HG02973 (cell line): Measurements from ENCODE around the gene MYO3B.
A peak's percentile ranks its signal among the peaks of the same experiment; 100 is the strongest.
"Not testable (repeated sequence)": the region's sequence is repeated elsewhere in the genome, so short reads cannot be mapped to it uniquely, and the experiment has no call there.

ENCODE experiments used
- ATAC-seq: cut with Tn5 transposase; IDR thresholded peaks from one replicate; pipeline ENCODE4 v1.9.1; 2021; ENCODE audit warnings: moderate library complexity; ENCODE audit not compliant: unreplicated experiment

The MYO3B gene

DNA sequence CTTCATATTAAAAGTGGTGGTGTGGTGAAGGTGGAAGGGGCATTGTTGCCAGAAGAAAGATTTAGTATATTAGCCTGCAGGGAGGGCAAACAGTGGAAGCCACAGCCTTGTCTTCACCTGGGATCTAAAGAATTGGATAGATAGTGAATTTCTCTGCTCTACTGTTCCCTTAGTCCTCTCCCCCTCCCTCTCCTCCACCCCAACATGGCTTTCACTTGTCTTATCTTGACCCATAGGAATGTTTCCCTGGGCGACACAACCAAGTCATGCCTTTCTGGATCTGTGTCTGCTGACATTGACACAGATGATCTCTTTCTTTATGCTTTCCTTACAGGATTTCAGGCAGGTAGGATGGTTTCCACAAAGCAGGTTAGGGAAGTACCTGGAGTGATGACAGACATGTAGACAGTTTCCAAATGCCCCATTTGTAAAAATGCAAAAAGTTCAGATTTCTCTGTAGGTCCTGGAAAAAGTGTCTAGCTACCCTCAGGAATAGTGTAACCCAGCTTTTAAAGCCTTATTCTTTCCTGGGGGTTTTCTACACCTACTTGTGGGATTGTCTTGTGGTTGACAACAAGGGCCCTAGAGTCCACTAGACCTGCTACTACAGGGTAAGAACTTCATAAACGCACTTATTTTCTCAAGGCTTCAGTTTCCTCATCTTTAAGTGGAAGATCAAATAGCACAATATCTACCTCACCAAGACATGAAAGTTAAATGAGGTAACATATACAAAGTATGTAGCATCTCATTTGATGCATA lies 353.0 kb downstream of the MYO3B start:
- no peak for ATAC-seq

DNA sequence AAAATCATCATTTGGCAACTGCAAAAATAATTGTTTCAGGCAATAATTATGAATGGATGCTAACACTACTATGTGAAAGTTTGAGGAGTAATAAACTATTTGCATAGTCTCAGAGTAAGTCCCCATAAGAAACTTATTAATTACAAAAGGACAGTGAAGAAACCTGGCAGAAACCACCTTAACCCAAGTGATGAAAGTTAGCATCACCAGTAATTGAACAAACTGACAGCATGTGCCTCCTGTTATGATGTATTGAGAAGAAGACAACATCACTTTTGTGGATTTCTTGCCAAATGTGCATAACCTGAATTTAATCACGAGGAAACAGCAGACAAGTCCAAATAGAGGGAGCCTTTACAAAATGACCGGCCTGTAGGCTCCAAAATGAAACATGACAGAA lies 353.9 kb downstream of the MYO3B start:
- ATAC-seq: no peak

DNA sequence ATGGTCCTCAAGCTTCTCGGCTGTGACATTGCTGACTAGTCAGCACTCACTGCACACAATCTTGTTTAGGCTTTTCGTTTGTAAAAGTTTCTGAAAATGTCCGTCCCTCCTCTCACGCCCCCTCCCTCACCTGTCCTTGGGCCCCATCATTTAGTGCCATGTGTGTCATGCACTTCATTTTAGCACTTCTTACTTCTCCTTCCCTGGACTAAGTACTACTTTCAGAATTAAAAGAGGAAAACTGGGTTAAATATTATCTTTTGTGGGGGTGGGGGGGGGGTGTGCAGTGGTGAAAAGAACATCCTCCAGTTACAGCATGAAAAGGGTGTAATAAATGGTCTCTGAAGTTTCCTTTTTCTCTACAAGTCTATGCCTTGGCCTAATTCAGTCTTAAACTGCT lies 355.2 kb downstream of the MYO3B start:
- peak; percentile 44 for ATAC-seq

DNA sequence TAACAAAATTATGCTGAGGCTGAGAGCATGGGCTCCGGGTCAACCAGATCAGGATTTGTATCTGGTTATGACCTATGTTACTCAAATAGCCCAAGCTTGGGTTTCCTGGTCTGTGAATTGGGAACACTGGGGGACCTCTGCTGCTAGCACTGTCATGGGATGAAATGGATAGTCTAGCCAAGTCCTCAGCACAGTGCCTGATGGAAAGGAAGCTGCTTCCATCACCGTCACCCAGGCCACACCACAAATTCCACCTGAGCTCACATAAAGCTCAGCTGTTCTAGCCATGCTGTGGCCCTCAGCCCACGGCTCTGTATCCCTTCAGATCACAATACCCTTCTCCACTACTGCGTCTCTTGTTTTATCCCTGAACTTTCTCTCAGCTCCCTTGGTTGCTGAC lies 357.6 kb downstream of the MYO3B start:
- ATAC-seq: no peak

DNA sequence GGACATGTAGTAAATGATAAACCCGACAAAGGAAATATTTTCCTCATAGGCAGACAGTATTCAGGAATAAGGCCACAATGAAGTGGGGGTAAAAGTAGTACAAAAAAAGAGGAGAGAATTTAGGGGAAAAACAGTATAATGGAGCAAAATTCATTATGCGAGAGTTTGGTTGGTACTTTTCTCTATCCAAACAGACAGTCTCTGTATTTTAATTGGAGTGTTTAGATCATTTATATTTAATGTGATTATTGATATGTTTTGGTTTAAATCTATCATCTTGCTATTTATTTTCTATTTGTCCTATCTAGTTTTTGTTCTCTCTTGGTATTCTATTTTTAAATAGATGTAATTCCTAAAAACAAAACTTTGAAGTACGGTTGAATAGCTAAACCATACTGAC lies 366.9 kb downstream of the MYO3B start:
- ATAC-seq: no peak

DNA sequence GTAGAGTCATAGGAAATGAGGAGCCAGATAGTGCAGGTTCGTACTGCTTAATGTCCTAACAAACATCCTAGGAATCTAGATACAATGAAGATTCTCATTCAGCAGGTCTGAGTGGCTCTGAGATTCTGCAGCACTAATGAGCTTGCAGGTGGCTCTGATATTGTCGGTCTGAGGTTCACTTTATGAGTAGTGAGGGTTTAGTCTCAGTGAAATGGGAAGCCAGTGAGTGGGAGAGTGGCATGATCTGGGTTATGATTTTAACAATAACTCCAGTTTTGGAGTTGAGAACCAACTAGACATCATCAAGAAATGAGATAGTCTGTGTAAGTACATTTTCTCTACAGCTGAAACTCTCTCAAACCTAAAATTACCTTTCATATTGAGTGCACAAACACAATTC lies 370.4 kb downstream of the MYO3B start:
- ATAC-seq: no peak

DNA sequence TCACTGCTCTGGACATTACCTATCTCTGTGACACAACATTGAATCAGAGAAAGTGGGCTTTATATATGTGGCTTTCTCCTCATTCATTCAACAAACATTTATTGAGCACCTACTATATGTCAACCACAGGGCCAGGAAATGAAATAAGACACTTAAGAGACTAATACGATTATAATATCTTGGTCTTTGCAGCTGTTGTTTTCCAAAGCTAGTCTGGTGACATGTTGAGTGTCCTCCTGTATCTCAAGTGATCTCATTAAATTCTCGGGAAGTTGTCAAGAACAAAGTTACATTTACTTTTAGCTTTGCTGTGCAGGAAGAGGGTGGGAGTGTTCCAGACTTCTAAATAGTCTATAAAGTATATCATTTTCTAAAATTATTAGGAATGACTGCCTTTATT lies 372.6 kb downstream of the MYO3B start:
- ATAC-seq: no peak

DNA sequence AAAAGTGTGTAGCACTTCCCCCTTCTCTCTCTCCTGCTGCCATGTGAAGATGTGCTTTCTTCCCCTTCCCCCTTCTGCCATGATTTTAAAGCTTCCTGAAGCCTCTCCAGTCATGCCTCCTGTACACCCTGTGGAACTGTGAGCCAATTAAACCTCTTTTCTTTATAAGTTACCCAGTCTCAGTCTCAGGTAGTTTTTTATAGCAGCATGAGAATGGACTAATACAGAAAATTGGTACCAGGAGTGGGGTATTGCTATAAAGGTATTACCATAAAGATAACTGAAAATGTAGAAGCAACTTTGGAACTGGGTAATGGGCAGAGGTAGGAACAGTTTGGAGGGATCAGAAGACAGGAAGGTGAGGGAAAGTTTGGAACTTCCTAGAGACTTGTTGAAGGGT lies 374.0 kb downstream of the MYO3B start:
- not testable (repeated sequence) for ATAC-seq

DNA sequence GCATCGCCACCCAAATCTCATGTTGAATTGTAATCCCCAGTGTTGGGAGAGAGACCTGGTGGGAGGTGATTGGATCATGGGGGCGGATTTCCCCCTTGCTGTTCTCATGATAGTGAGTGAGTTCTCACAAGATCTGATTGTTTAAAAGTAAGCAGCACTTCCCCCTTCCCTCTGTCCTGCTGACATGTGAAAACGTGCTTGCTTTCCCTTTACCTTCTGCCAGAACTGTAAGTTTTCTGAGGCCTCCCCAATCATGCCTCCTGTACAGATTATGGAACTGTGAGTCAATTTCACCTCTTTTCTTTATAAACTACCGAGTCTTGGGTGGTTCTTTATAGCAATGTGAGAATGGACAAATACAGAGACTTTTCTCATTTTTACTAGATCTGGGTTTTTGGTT lies 375.8 kb downstream of the MYO3B start:
- no peak for ATAC-seq

DNA sequence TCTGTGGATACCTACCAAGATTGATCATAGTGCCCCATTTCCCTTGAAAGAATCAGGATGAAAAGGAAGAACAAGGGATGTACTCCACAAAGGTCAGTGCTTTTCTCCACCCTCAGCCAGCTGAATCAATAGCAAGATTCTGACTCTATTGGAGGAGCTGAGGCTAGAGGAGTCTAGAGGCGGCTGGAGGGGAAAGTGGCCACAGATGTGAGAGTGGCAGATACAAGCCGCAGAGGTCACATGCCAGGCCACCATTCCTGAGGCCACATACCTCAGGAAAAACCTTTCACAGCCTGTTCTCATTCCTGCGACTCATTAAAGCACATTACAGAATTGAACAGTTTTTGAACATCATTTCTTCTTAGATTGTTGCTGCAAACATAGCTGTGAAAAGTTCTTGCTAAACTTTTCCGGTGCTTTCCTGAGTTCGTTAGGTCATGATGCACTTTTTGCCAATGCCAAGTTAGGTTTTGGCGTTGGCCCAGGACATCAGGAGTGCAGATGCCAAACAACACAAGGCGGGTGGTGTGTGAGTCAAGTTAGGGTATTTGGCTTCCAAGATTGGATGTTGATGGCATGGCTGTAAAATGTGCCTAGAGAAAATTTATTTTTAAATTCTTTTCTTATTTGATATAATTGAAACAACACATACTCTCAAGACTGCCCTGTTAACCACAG lies 376.5 kb downstream of the MYO3B start:
- no peak for ATAC-seq

DNA sequence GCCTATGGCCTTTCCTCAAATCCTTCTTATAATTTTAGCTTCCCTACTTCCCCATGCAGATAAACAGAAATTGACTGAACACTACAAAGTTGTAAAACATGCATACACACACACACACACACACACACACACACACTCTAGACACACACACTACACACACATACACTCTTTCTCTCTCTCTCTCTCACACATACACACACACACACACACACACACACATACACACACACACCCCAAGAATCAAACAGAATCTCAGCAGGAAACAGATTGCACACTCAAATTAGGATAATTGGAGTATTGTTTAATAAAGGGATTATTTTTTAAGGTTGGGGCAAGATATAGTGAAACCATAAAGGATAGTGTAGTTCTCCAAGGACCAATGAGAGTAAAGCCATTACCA lies 385.0 kb downstream of the MYO3B start:
- no peak for ATAC-seq

DNA sequence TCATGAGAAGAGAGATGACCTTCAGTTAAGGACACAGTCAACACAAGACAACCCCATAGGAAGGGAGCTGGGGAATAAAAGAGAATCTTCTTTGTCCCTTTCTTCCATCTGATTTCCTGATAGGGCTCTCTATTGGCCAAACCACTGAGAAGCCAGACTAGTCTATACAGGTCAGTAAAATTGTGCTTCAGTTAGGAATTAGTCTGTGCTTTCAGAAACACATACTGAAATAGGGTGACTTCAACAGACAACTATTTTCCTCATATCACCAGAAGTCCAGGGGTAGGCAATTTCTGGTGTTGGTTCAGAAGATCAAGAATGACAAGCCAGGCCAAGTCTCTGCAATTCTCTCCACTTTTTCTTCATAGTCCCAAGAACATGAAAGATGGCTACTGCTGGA lies 385.5 kb downstream of the MYO3B start:
- no peak for ATAC-seq

DNA sequence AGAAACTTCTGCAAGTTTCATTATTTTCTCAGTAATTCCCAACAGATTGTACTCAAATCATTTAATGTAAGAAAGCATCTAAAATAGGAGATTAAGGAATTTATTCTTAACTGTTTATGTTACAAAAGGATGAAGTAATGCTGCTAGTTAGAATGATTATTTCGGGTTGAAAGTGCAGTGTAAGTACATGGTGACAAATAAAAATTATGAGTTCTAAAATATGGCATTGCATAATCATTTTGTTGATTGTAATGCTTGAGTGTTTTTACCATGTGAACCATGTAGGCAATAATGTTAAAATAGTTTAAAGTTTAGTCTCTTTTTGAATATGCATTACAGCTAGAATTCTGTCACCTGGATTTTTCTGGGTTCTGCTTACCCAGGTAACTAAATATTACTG lies 388.2 kb downstream of the MYO3B start:
- no peak for ATAC-seq

DNA sequence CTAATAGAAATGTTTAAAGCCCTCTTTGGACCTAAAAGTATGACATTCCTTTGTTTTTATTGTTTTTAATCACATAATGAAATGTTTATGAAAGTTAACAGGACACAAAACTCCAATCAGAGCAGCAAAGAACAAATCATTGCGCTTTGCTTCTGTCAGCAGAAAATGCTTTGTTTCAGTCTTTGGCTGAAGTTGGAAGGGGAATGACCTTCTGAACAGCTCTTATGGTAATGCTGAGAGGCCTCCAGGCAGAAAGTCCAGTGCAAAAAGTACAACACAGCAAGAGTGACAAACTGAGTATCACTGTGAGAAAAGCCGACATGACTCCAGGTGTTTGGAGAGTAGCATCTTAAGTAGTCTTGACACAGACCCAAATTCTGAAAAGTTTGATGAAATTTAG lies 389.5 kb downstream of the MYO3B start:
- no peak for ATAC-seq

DNA sequence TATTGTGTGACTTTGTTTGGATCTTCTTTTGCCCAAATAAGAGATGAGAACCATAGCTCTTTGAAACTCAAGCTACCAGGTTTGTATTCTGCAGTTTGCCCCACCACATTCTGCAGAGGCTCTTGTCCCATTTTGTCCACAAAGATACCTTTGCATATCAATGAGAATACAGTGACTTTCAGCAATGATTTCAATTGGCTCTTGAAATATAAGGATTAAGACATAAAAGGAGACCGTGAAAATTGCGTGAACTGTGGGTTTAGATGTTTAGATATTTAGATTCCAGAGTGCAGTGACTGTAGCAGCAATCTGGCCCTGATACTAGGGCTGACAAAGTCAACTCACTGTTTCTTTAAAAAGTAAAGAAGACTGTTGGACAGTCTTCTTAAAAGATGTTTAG lies 390.6 kb downstream of the MYO3B start:
- no peak for ATAC-seq

DNA sequence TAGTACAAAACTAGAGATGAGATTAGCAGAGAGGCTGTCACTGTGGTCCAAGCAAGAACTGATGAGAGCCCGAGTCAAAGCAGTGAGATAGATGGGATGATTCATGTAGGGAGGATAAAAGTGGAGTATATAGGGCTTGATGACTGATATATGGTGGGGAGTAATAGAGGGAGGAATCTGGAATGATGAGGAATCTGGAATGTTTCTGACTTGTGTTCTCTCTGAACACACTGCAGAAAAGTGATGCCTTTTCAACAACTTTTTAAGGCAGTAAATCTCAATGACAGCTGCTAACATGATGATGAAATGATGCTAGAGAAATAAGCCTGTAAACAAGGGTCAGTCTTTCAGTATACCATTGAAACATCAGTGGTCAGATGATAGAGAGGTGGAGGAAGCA lies 393.7 kb downstream of the MYO3B start:
- ATAC-seq: no peak

DNA sequence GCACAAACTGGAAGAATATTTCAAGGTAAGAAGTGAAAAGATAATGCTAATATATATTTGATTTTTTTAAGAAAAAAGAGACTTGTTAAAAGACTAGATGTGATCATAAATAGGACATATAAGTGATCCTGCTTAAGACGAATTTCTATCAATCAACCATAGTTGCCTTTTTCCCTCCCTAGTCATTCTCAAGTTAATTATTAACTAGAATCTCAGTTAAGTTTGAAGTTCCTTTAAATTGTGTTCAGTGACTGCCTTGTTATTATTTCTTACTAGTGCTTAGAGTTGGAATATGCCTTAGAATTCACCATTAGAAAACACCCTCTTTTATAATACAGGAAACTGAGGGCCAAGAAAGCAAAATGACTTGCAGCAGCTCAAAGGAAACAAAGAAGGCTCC lies 395.7 kb downstream of the MYO3B start:
- ATAC-seq: no peak

DNA sequence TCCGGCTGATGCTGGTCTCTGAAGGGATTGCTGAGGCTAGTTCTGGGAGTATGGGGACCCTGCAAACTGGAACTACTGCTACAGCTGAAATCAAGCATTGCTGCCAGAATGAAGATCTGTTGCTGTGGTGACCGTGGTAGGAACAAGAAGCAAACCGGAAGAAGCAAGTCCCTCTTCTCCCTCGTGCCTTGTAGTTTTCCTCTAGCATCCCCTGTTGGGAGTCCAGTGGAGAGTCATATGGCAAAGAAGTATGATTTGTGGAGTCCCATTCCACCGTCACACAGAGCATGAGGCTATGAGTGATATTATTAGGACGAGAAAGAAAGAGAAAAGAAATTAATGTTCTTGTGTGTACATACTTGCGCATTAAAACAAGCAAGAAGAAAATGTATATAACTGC lies 398.3 kb downstream of the MYO3B start:
- ATAC-seq: no peak

DNA sequence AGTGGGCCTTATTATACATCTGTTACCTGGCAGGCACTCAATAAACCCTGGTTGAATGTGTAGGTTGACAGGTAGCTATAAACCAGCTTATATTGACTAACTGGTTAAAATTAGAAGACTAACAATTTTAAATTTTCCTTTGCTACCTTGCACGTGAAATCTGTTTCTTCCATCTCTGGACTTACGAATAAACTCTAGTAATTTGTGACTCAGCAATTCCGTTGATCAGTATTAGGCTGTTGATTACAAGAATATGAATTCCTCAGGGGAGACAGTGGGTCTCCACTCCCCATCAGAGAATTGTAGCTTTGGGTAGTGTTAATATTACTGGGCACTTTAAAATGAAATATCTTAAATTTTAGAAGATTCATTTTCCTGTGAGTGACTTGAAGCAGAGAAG lies 399.4 kb downstream of the MYO3B start:
- no peak for ATAC-seq

DNA sequence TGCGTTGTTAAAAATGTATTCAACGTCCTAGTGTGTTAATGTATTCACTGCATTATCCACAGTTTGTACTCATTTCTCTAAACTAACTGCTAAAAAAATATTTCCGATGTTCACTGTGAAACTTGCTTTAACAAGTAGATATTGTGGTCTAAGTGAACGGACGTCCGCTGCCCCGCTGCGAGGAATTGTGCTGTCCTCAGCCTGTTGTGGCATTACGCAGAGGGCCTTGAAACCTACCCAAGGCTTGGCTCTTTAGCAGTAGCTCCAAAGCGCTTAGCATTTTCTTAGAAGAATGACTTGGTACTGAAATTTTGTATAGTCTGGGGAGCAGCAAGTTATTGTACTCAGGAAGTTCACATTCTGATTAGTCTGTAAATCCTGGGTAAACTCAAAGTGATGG lies 400.7 kb downstream of the MYO3B start:
- no peak for ATAC-seq

DNA sequence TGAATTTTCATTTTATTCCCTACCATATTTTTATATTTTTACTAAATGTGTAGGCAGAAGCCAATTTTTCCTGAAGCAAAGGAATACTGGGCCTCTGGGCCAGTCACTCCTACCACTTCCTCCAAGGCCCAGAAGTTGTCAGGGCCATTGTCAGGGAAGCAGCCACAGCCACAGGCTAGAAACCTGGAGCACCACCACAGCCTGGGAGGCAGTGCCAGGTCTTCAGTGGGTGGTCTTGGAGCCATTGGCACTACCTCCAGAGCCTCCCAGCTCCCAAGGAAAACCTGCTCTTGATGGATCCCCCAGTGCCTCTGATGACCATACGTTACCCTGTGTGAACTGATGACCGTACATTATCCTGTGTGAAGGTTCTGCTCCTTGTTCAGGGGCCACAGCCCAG lies 401.6 kb downstream of the MYO3B start:
- ATAC-seq: no peak

DNA sequence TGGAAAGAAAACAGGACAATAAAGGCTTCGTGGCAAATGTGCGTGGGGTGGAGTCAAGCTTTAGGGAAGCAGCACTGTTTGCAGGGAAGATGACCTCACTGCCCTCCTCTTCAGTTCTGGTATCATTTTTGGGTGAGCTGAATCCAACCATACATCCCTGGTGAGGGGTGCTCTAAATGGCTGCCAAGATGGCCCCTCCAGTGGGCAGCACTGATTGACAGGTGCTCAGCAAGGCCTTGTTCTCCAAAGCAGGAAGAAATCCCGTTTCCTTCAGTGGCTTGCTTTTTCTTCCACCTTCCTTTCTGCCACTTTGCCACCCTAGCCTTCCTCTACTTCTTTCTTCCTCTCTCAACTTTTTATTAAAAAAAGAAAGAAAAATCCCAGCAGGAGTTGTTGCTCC lies 404.4 kb downstream of the MYO3B start:
- ATAC-seq: no peak
